ENCODE results near the gene SPIB. TPM values are rescaled to one million over a fixed set of nuclear protein-coding genes. Genes with fewer than 3 reads are reported as not detected.
A peak's percentile ranks its signal among the peaks of the same experiment; 100 is the strongest.

The SPIB gene
- total RNA-seq: 1 to 10 TPM in 4 of 5 donors, under 1 TPM in 1; 0.72 to 9.7 (median 4.1) TPM
- total RNA-seq (2013): 2.7 TPM
- total RNA-seq: 0.06 to 2.9 (median 0.57) reads per million in 29 experiments

- no peaks in the 10 kb centered on the region for H3K9me3 ChIP-seq
- no peak within 1 kb of the TSS for H3K4me3 ChIP-seq (ENCODE audit: control insufficient read depth in 1 of 2, extremely low read depth in 1 of 2, low read length in 1 of 2)
- CTCF ChIA-PET: interaction anchor here in 1 of 2 donors (0.5 kb wide), 1 partner anchor 228 kb away, joined by 4 read pairs; no protein-coding TSS in a partner anchor
- peaks cover 0 to 3% of the 10 kb centered on the region in 2 donors for H3K36me3 ChIP-seq (ENCODE audit: control insufficient read depth in 2 of 2, extremely low read depth in 1 of 2, insufficient read depth in 1 of 2, low read length in 1 of 2)
- WGBS (ENCODE audit: insufficient coverage): 68% methylated on average over 23 of the region's 34 CpGs
- H3K27me3 Mint-ChIP-seq: peaks cover 23 to 27% of the 10 kb centered on the region in 2 donors
- H3K27me3 ChIP-seq (replicated peaks in 1 of 2; ENCODE audit: control insufficient read depth in 2 of 2, extremely low read depth in 1 of 2, insufficient read depth in 2 of 2, low read length in 1 of 2): peaks cover 5 to 46% of the 10 kb centered on the region in 2 experiments
- peaks cover 5% of the 10 kb centered on the region for H3K36me3 Mint-ChIP-seq
- no peak within 1 kb of the TSS for H3K27ac ChIP-seq (ENCODE audit: low read length)
- H3K4me1 ChIP-seq (ENCODE audit: control insufficient read depth in 1 of 2, extremely low read depth in 1 of 2, insufficient read depth in 2 of 2, low read length in 2 of 2): peaks cover 0 to 15% of the 10 kb centered on the region in 2 experiments
- POLR2A ChIA-PET: no interaction called here
- peak within 1 kb of the TSS in 1 of 2 donors; percentile 59 for H3K27ac Mint-ChIP-seq
- ATAC-seq (replicated peaks in 1 of 4) (no peak), DNase-seq (no peak)
- no peaks in the 10 kb centered on the region for H3K9me3 Mint-ChIP-seq
- peak within 1 kb of the TSS in 2 of 3 donors; percentile 6 to 67 for H3K4me3 Mint-ChIP-seq
- peaks cover 10 to 15% (median 11%) of the 10 kb centered on the region in 3 donors for H3K4me1 Mint-ChIP-seq
These were observed at the start of gene SPIB for GRCh38 chr19:50418176-50419021. TSS of gene SPIB (plus strand) at chr19:50418938. CDS start at chr19:50418963, 25 bp downstream.

GRCh38 chr19:50371914-50372475 is 46.7 kb upstream of the SPIB start:
- DNase-seq (no peak), ATAC-seq (replicated peaks in 1 of 4) (no peak)
- Mint-ChIP-seq H3K4me1 (peaks cover 22 to 28% (median 23%) of the 10 kb centered on the region in 3 donors), H3K27ac (no peak overlapping the region), H3K4me3 (no peak overlapping the region), H3K36me3 (no peaks in the 10 kb centered on the region), H3K9me3 (no peaks in the 10 kb centered on the region), H3K27me3 (no peaks in the 10 kb centered on the region)
- Histone ChIP-seq H3K4me3 (ENCODE audit: control insufficient read depth in 1 of 2, extremely low read depth in 1 of 2, low read length in 1 of 2) (no peak overlapping the region), H3K36me3 (ENCODE audit: control insufficient read depth in 2 of 2, extremely low read depth in 1 of 2, insufficient read depth in 1 of 2, low read length in 1 of 2) (no peaks in the 10 kb centered on the region), H3K27ac (ENCODE audit: low read length) (no peak overlapping the region), H3K9me3 (no peaks in the 10 kb centered on the region), H3K27me3 (replicated peaks in 1 of 2; ENCODE audit: control insufficient read depth in 2 of 2, extremely low read depth in 1 of 2, insufficient read depth in 2 of 2, low read length in 1 of 2) (no peaks in the 10 kb centered on the region), H3K4me1 (ENCODE audit: control insufficient read depth in 1 of 2, extremely low read depth in 1 of 2, insufficient read depth in 2 of 2, low read length in 2 of 2) (peaks cover 0 to 27% of the 10 kb centered on the region in 2 experiments)
- ChIA-PET CTCF (no interaction called here), POLR2A (no interaction called here)
- WGBS (ENCODE audit: insufficient coverage): 100% methylated on average over 2 of the region's 10 CpGs

DNA sequence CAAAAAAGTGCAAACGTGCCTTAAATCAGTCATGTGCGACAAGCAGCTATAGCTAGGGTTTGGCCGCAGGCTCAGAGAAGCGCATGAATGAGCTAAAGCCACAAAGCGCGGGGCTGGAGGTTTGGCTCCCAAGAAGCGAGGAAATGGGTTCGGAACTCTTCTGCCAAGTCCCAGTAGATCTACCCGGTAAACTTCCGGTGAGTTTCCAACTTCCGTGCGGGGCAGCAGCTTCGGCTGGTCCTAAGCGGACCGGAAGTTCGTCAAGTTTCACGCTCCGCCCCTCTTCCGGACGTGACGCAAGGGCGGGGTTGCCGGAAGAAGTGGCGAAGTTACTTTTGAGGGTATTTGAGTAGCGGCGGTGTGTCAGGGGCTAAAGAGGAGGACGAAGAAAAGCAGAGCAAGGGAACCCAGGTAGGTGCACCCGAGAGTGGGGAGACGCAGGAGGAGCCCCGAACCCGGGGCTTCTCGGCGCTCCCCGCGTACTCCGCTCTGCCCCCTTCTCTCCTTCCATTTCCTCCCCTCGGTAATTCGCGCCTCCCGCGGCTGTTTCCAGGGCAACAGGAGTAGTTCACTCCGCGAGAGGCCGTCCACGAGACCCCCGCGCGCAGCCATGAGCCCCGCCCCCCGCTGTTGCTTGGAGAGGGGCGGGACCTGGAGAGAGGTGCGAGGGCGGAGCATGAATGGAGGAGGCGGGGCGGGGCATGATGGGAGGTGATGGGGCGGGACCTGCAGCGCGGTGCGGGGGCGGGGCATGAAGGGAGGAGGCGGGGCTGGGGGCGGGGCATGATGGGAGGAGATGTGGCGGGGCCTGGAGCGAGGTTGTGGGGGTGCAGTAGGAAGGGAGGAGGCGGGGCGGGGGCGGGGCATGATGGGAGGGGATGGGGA is 42.3 kb upstream of the SPIB start, which contains the start of gene NR1H2:
Gene NR1H2, plus strand, starts transcription at position 292 of the 885 bp plus-strand sequence. CDS start 1,149 bp downstream, outside the sequence.
- H3K27me3 ChIP-seq (replicated peaks in 1 of 2; ENCODE audit: control insufficient read depth in 2 of 2, extremely low read depth in 1 of 2, insufficient read depth in 2 of 2, low read length in 1 of 2): no peaks in the 10 kb centered on the region
- peak; percentile 87 to 89 (median 89) for ATAC-seq (replicated peaks in 1 of 4)
- H3K9me3 Mint-ChIP-seq: no peaks in the 10 kb centered on the region
- peaks cover 24% of the 10 kb centered on the region for H3K36me3 Mint-ChIP-seq
- 0% methylated on average over 47 of the region's 67 CpGs for WGBS (ENCODE audit: insufficient coverage)
- CTCF ChIA-PET: interaction anchor here in 1 of 2 donors (0.6 to 1.5 kb wide), 3 partner anchors 12 to 133 kb away, joined by 3 to 8 read pairs (median 5); no protein-coding TSS in a partner anchor
- peak within 1 kb of the TSS; percentile 78 to 80 for H3K4me3 ChIP-seq (ENCODE audit: control insufficient read depth in 1 of 2, extremely low read depth in 1 of 2, low read length in 1 of 2)
- H3K4me1 Mint-ChIP-seq: peaks cover 16 to 32% (median 24%) of the 10 kb centered on the region in 3 donors
- peak within 1 kb of the TSS; percentile 91 to 100 (median 91) for H3K4me3 Mint-ChIP-seq
- no peaks in the 10 kb centered on the region for H3K9me3 ChIP-seq
- POLR2A ChIA-PET: interaction anchor here (0.6 to 0.7 kb wide), 3 partner anchors 19 to 486 kb away, joined by 3 to 5 read pairs (median 3); partner anchors contain the start of gene JOSD2 (in 1 of the 2)
- peak within 1 kb of the TSS; percentile 95 to 97 for H3K27ac Mint-ChIP-seq
- no peaks in the 10 kb centered on the region for H3K27me3 Mint-ChIP-seq
- DNase-seq: peak; percentile 90 to 98 (median 94)
- H3K4me1 ChIP-seq (ENCODE audit: control insufficient read depth in 1 of 2, extremely low read depth in 1 of 2, insufficient read depth in 2 of 2, low read length in 2 of 2): peaks cover 0 to 24% of the 10 kb centered on the region in 2 experiments
- peaks cover 10 to 42% of the 10 kb centered on the region in 2 donors for H3K36me3 ChIP-seq (ENCODE audit: control insufficient read depth in 2 of 2, extremely low read depth in 1 of 2, insufficient read depth in 1 of 2, low read length in 1 of 2)
- peak within 1 kb of the TSS; percentile 99 for H3K27ac ChIP-seq (ENCODE audit: low read length)

DNA sequence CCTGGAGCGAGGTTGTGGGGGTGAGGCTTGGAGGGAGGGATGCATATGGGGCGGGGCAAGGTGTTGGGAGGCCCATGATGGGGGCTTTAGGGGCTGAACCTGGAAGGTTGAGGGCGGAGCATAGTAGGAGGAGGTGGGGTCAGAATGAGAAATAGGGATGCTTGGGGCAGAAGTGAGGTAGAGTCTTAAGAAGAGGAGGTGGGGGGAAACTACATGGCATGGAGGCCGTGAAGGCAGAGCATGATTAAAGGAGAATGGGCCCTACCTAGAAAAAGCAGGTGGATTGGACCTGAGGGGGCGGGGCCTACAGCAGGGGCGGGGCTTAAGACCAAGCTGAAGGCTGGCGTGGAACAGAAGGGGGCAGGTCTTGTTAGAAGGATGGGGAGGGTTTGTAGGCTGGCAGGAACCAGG is 41.7 kb upstream of the SPIB start:
- Mint-ChIP-seq H3K27me3 (no peaks in the 10 kb centered on the region), H3K4me3 (peak overlapping the region; percentile 76 to 100 (median 91)), H3K4me1 (peaks cover 16 to 32% (median 25%) of the 10 kb centered on the region in 3 donors), H3K27ac (peak overlapping the region; percentile 59 to 82), H3K9me3 (no peaks in the 10 kb centered on the region), H3K36me3 (peaks cover 26% of the 10 kb centered on the region)
- no peak overlapping the region for H3K4me3 ChIP-seq (ENCODE audit: control insufficient read depth in 1 of 2, extremely low read depth in 1 of 2, low read length in 1 of 2)
- CTCF ChIA-PET: no interaction called here
- POLR2A ChIA-PET: no interaction called here
- peak in 3 of 4 experiments; percentile 4 to 28 (median 9) for ATAC-seq (replicated peaks in 1 of 4)
- H3K36me3 ChIP-seq (ENCODE audit: control insufficient read depth in 2 of 2, extremely low read depth in 1 of 2, insufficient read depth in 1 of 2, low read length in 1 of 2): peaks cover 10 to 48% of the 10 kb centered on the region in 2 donors
- peaks cover 0 to 24% of the 10 kb centered on the region in 2 experiments for H3K4me1 ChIP-seq (ENCODE audit: control insufficient read depth in 1 of 2, extremely low read depth in 1 of 2, insufficient read depth in 2 of 2, low read length in 2 of 2)
- peak overlapping the region; percentile 70 for H3K27ac ChIP-seq (ENCODE audit: low read length)
- peak in 34 of 35 experiments; percentile 30 to 71 (median 58) for DNase-seq
- H3K27me3 ChIP-seq (replicated peaks in 1 of 2; ENCODE audit: control insufficient read depth in 2 of 2, extremely low read depth in 1 of 2, insufficient read depth in 2 of 2, low read length in 1 of 2): no peaks in the 10 kb centered on the region
- 64% methylated on average over 3 of the region's 7 CpGs for WGBS (ENCODE audit: insufficient coverage)
- H3K9me3 ChIP-seq: no peaks in the 10 kb centered on the region

GRCh38 chr19:50377517-50377916 is 41.2 kb upstream of the SPIB start:
- Mint-ChIP-seq H3K27ac (peak overlapping the region in 1 of 2 donors; percentile 82), H3K4me3 (peak overlapping the region; percentile 76 to 100 (median 91)), H3K9me3 (no peaks in the 10 kb centered on the region), H3K4me1 (peaks cover 16 to 32% (median 25%) of the 10 kb centered on the region in 3 donors), H3K36me3 (peaks cover 26% of the 10 kb centered on the region), H3K27me3 (no peaks in the 10 kb centered on the region)
- H3K36me3 ChIP-seq (ENCODE audit: control insufficient read depth in 2 of 2, extremely low read depth in 1 of 2, insufficient read depth in 1 of 2, low read length in 1 of 2): peaks cover 10 to 53% of the 10 kb centered on the region in 2 donors
- CTCF ChIA-PET: interaction anchor here in 1 of 2 donors (0.7 kb wide), 1 partner anchor 20 kb away, joined by 3 read pairs; no protein-coding TSS in a partner anchor
- ATAC-seq (replicated peaks in 1 of 4) (no peak), DNase-seq (no peak)
- H3K4me1 ChIP-seq (ENCODE audit: control insufficient read depth in 1 of 2, extremely low read depth in 1 of 2, insufficient read depth in 2 of 2, low read length in 2 of 2): peaks cover 0 to 24% of the 10 kb centered on the region in 2 experiments
- peak overlapping the region; percentile 70 for H3K27ac ChIP-seq (ENCODE audit: low read length)
- WGBS (ENCODE audit: insufficient coverage): 83% methylated on average over 2 of the region's 9 CpGs
- no peaks in the 10 kb centered on the region for H3K27me3 ChIP-seq (replicated peaks in 1 of 2; ENCODE audit: control insufficient read depth in 2 of 2, extremely low read depth in 1 of 2, insufficient read depth in 2 of 2, low read length in 1 of 2)
- POLR2A ChIA-PET: no interaction called here
- no peaks in the 10 kb centered on the region for H3K9me3 ChIP-seq
- H3K4me3 ChIP-seq (ENCODE audit: control insufficient read depth in 1 of 2, extremely low read depth in 1 of 2, low read length in 1 of 2): no peak overlapping the region

All from T-cell (primary cell).